GM19452 (cell line): Measurements from ENCODE around the gene CDCP2.
"Not testable (repeated sequence)": the region's sequence is repeated elsewhere in the genome, so short reads cannot be mapped to it uniquely, and the experiment has no call there.

ENCODE experiments used
- ATAC-seq: cut with Tn5 transposase; IDR thresholded peaks from one replicate; pipeline ENCODE4 v1.9.1; 2021; ENCODE audit not compliant: unreplicated experiment

CDCP2 gene

GRCh38 chr1:54168206-54168965, 15.6 kb upstream of the CDCP2 start:
- no peak for ATAC-seq

- ATAC-seq, result no peak
Observed at GRCh38 chr1:54167422-54168139, 14.8 kb upstream of the CDCP2 start.

GRCh38 chr1:54166357-54166756, 13.6 kb upstream of the CDCP2 start:
- ATAC-seq, result not testable (repeated sequence)

- ATAC-seq, result no peak
Observed at GRCh38 chr1:54165146-54165545, 12.3 kb upstream of the CDCP2 start.

- ATAC-seq, result no peak
Observed at GRCh38 chr1:54163573-54163972, 10.8 kb upstream of the CDCP2 start.

- ATAC-seq, result no peak
Observed at GRCh38 chr1:54163051-54163450, 10.3 kb upstream of the CDCP2 start.

GRCh38 chr1:54161495-54162168, 8.8 kb upstream of the CDCP2 start:
- ATAC-seq, result no peak

GRCh38 chr1:54160351-54160750, 7.6 kb upstream of the CDCP2 start:
- ATAC-seq, result no peak

- no peak for ATAC-seq
Observed at GRCh38 chr1:54159733-54160316, 7.0 kb upstream of the CDCP2 start.

- no peak for ATAC-seq
Observed at GRCh38 chr1:54158071-54158470, 5.3 kb upstream of the CDCP2 start.

- ATAC-seq, result no peak
Observed at GRCh38 chr1:54157401-54157800, 4.6 kb upstream of the CDCP2 start.

GRCh38 chr1:54156986-54157385, 4.2 kb upstream of the CDCP2 start:
- ATAC-seq, result no peak

- ATAC-seq, result no peak
Observed at GRCh38 chr1:54156201-54156600, 3.4 kb upstream of the CDCP2 start.

- ATAC-seq, result no peak
Observed at GRCh38 chr1:54153535-54154439, 987 bp upstream of the CDCP2 start.

GRCh38 chr1:54151013-54151412, 1.8 kb downstream of the CDCP2 start:
- no peak for ATAC-seq

GRCh38 chr1:54149734-54150133, 3.1 kb downstream of the CDCP2 start:
- ATAC-seq, result no peak

- ATAC-seq, result no peak
Observed at GRCh38 chr1:54144366-54144765, 8.4 kb downstream of the CDCP2 start.

GRCh38 chr1:54142146-54142900, 10.5 kb downstream of the CDCP2 start:
- ATAC-seq, result no peak

GRCh38 chr1:54139711-54140110, 13.1 kb downstream of the CDCP2 start:
- no peak for ATAC-seq

GRCh38 chr1:54138994-54139393, 13.8 kb downstream of the CDCP2 start:
- no peak for ATAC-seq
